CD14-positive monocyte (primary cell): ENCODE data around the gene PAIP2. TPM values are rescaled to one million over a fixed set of nuclear protein-coding genes. Genes with fewer than 3 reads are reported as not detected.

Experiments used
- DNase-seq, 3 donors: peaks; one replicate each; pipeline ENCODE4 v3.0.0-alpha.2; 2011 to 2022
- H2AFZ ChIP-seq: 2 replicates; pipeline ENCODE4 v1.6.0; 2012; ENCODE audit warnings: mild to moderate bottlenecking, low read depth, low read length, inconsistent platforms; ENCODE audit not compliant: insufficient read depth, poor library complexity, severe bottlenecking
- H3K27ac ChIP-seq, 2 donors: 1 replicate in 1 of 2; 2 replicates in 1 of 2; pipeline ENCODE4 v1.5.1; 2012 to 2013; ENCODE audit warnings: low read length in 2 of 2, control low read depth in 1 of 2, inconsistent platforms in 1 of 2, low read depth in 1 of 2, mild to moderate bottlenecking in 1 of 2
- H3K27me3 ChIP-seq, 2 donors: one replicate each; pipeline versions ENCODE4 v1.6.0 to v1.6.1; 2011 to 2013; ENCODE audit warnings: low read length in 2 of 2; ENCODE audit not compliant: control insufficient read depth in 2 of 2, insufficient read depth in 2 of 2
- H3K36me3 ChIP-seq, 2 donors: replicated peaks in 1 of 2; 1 replicate in 1 of 2; 2 replicates in 1 of 2; pipeline versions ENCODE4 v1.5.1 to v1.6.1; 2012 to 2013; ENCODE audit warnings: low read length in 2 of 2, control low read depth in 1 of 2, inconsistent platforms in 1 of 2, mild to moderate bottlenecking in 1 of 2; ENCODE audit not compliant: insufficient read depth in 2 of 2, control insufficient read depth in 1 of 2
- H3K4me1 ChIP-seq, 2 donors: 1 replicate in 1 of 2; 2 replicates in 1 of 2; pipeline versions ENCODE4 v1.5.1 to v1.6.1; 2012 to 2013; ENCODE audit warnings: low read length in 2 of 2, control low read depth in 1 of 2, inconsistent platforms in 1 of 2, mild to moderate bottlenecking in 1 of 2, moderate library complexity in 1 of 2; ENCODE audit not compliant: insufficient read depth in 2 of 2, control insufficient read depth in 1 of 2
- H3K4me2 ChIP-seq: replicated peaks from 2 replicates; pipeline ENCODE3; 2012; ENCODE audit warnings: low read length, moderate library complexity, mild to moderate bottlenecking; ENCODE audit not compliant: poor library complexity, severe bottlenecking; ENCODE audit errors: extremely low read depth
- H3K4me3 ChIP-seq, 3 experiments: fragments of 200-600 bp in 1 of 3; sonication (generic) in 1 of 3; replicated peaks in 1 of 3; 1 replicate in 2 of 3; 2 replicates in 1 of 3; pipeline ENCODE4 v1.5.1; 2011 to 2013; ENCODE audit warnings: low read length in 3 of 3, mild to moderate bottlenecking in 3 of 3, control low read depth in 2 of 3, low read depth in 2 of 3, inconsistent platforms in 1 of 3, moderate library complexity in 1 of 3
- H3K79me2 ChIP-seq: 2 replicates; pipeline ENCODE4 v1.6.0; 2012; ENCODE audit warnings: mild to moderate bottlenecking, control low read depth, inconsistent platforms, low read length, moderate library complexity; ENCODE audit not compliant: insufficient read depth
- H3K9ac ChIP-seq: 2 replicates; pipeline ENCODE4 v1.6.0; 2017; ENCODE audit warnings: low read length, mild to moderate bottlenecking; ENCODE audit not compliant: insufficient read depth, poor library complexity, severe bottlenecking
- H3K9me3 ChIP-seq, 2 donors: replicated peaks in 1 of 2; 1 replicate in 1 of 2; 2 replicates in 1 of 2; pipeline versions ENCODE4 v1.5.1 to v1.6.1; 2012 to 2013; ENCODE audit warnings: low read length in 2 of 2, control low read depth in 1 of 2; ENCODE audit not compliant: control insufficient read depth in 1 of 2, insufficient read depth in 1 of 2
- H4K20me1 ChIP-seq: 2 replicates; pipeline ENCODE4 v1.6.0; 2012; ENCODE audit warnings: mild to moderate bottlenecking, low read length, control low read depth, moderate library complexity; ENCODE audit not compliant: insufficient read depth
- H3K27ac Mint-ChIP-seq, 7 donors: one replicate each; pipeline ENCODE4 v1.8.0; 2020; ENCODE audit warnings: mild to moderate bottlenecking in 7 of 7, mixed read lengths in 7 of 7, moderate library complexity in 6 of 7, inconsistent platforms in 2 of 7
- H3K27me3 Mint-ChIP-seq, 3 donors: one replicate each; pipeline ENCODE4 v1.8.0; 2021 to 2022; ENCODE audit warnings: low read depth in 3 of 3, mild to moderate bottlenecking in 3 of 3, mixed read lengths in 3 of 3, moderate library complexity in 3 of 3, inconsistent platforms in 1 of 3
- H3K36me3 Mint-ChIP-seq, 2 donors: one replicate each; pipeline ENCODE4 v1.8.0; 2020; ENCODE audit warnings: mixed read lengths in 2 of 2, inconsistent platforms in 1 of 2, mild to moderate bottlenecking in 1 of 2
- H3K4me1 Mint-ChIP-seq: one replicate; pipeline ENCODE4 v1.8.0; 2020; ENCODE audit warnings: mild to moderate bottlenecking, mixed read lengths
- H3K4me3 Mint-ChIP-seq, 2 donors: one replicate each; pipeline ENCODE4 v1.8.0; 2020; ENCODE audit warnings: mild to moderate bottlenecking in 2 of 2, mixed read lengths in 2 of 2, moderate library complexity in 1 of 2
- H3K9me3 Mint-ChIP-seq, 7 donors: one replicate each; pipeline ENCODE4 v1.8.0; 2020 to 2022; ENCODE audit warnings: mixed read lengths in 7 of 7, mild to moderate bottlenecking in 6 of 7, moderate library complexity in 6 of 7, inconsistent platforms in 2 of 7
- WGBS: methylation state at CpG from one replicate; pipeline ENCODE4 v1.1.5; 2013; ENCODE audit warnings: missing lambda C conversion rate; ENCODE audit not compliant: insufficient coverage; 5-methylcytosine and 5-hydroxymethylcytosine counted together
- intact Hi-C, 2 donors: fragments of 100-400 bp; cut with micrococcal nuclease; formaldehyde crosslinking; loops; one replicate each; pipeline versions ENCODE4 v1.15.0 to v1.15.1; 2023
- polyA plus RNA-seq, 3 donors: library from polyadenylated mRNA; depleted of rRNA in 1 of 3; unstranded in 2 of 3; stranded (reverse) in 1 of 3; fragments of 300-500 nt in 2 of 3; fragments of >200 nt in 1 of 3; fragmentation: Illumina TruSeq in 2 of 3; gene quantifications; 1 replicate in 2 of 3; 2 replicates in 1 of 3; pipeline ENCODE4 v1.2.3, GENCODE V29; 2012 to 2021
- TF ChIP-seq, protein P1 (sequence below): fragments of 200-600 bp; IDR thresholded peaks from one replicate; pipeline ENCODE4 v1.8.0; 2022; ENCODE audit warnings: antibody characterized with exemption, mild to moderate bottlenecking

PAIP2 gene
- polyA plus RNA-seq, 3 donors, result 68.3 to 325 (median 313) TPM

DNA sequence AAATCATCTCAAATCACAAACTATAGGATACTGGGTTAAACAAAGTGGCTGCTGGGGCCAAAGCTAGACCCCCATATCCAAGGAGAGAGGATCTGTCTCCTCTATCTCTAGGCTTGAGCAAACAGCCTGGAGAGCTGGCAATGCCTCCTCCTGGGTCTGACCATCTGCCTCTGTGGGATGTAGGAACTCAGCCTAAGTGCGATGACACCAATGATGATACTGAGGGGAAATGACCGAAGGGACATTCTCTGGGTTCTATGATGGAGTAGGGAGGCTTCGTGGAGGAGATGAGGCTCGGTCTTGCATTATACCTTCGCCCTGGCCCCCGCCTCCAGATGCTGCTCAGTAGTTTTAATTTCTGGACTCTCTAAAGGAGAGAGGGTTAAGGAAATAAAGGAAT, 71.5 kb downstream of the PAIP2 start:
- no peak overlapping the region for H3K27ac ChIP-seq
- H3K9ac ChIP-seq, result no peak overlapping the region
- TF ChIP-seq, protein P1, sequence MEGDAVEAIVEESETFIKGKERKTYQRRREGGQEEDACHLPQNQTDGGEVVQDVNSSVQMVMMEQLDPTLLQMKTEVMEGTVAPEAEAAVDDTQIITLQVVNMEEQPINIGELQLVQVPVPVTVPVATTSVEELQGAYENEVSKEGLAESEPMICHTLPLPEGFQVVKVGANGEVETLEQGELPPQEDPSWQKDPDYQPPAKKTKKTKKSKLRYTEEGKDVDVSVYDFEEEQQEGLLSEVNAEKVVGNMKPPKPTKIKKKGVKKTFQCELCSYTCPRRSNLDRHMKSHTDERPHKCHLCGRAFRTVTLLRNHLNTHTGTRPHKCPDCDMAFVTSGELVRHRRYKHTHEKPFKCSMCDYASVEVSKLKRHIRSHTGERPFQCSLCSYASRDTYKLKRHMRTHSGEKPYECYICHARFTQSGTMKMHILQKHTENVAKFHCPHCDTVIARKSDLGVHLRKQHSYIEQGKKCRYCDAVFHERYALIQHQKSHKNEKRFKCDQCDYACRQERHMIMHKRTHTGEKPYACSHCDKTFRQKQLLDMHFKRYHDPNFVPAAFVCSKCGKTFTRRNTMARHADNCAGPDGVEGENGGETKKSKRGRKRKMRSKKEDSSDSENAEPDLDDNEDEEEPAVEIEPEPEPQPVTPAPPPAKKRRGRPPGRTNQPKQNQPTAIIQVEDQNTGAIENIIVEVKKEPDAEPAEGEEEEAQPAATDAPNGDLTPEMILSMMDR, result no peak
- no peaks in the 10 kb centered on the region for H3K9me3 ChIP-seq
- intact Hi-C loops, result no loop called here
- H3K79me2 ChIP-seq, result no peaks in the 10 kb centered on the region
- H3K36me3 ChIP-seq, result no peaks in the 10 kb centered on the region
- H3K4me2 ChIP-seq, result no peak overlapping the region
- no peak overlapping the region for H3K4me3 Mint-ChIP-seq
- no peaks in the 10 kb centered on the region for H3K4me1 Mint-ChIP-seq
- no peaks in the 10 kb centered on the region for H3K4me1 ChIP-seq
- H3K4me3 ChIP-seq, result no peak overlapping the region
- H3K36me3 Mint-ChIP-seq, result no peaks in the 10 kb centered on the region
- no peaks in the 10 kb centered on the region for H4K20me1 ChIP-seq
- H3K27me3 Mint-ChIP-seq, result no peaks in the 10 kb centered on the region
- H3K27me3 ChIP-seq, result no peaks in the 10 kb centered on the region
- H2AFZ ChIP-seq, result no peak overlapping the region
- 96% methylated on average over 5 of the region's 6 CpGs for WGBS
- H3K27ac Mint-ChIP-seq, result no peak overlapping the region
- DNase-seq, result no peak
- H3K9me3 Mint-ChIP-seq, result no peaks in the 10 kb centered on the region

DNA sequence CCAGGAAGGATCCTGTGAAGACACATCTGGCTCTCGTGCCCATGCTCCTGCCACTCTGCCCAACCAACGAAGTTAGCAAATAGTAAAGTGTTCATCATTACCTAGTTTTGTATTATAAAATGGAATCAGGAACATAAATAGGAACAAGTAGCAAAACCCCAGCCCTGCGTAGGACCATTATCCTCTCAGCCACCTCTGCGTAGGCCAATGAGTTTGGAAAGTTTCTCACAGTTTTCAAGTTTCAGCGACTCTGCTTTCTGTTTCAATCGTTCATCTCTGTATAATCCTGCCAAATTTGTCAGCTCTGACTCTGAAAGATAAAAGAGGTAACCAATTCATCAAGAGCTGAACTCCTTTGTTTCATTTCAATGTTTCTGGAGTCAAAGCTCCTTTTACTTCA, 72.3 kb downstream of the PAIP2 start:
- H3K27ac Mint-ChIP-seq, result no peak overlapping the region

More for the DNA sequence above, 72.3 kb downstream of the PAIP2 start:
- H3K4me1 ChIP-seq, result no peaks in the 10 kb centered on the region
- 93% methylated on average over 3 of the region's 6 CpGs for WGBS
- no peaks in the 10 kb centered on the region for H3K27me3 ChIP-seq
- no peaks in the 10 kb centered on the region for H3K9me3 ChIP-seq
- no peak overlapping the region for H3K9ac ChIP-seq
- Mint-ChIP-seq H3K4me1 (no peaks in the 10 kb centered on the region), H3K27me3 (no peaks in the 10 kb centered on the region), H3K9me3 (no peaks in the 10 kb centered on the region), H3K4me3 (no peak overlapping the region), H3K36me3 (peaks cover 2 to 3% of the 10 kb centered on the region in 2 donors)
- H4K20me1 ChIP-seq, result no peaks in the 10 kb centered on the region
- H3K36me3 ChIP-seq, result no peaks in the 10 kb centered on the region
- H2AFZ ChIP-seq, result no peak overlapping the region
- no peaks in the 10 kb centered on the region for H3K79me2 ChIP-seq
- TF ChIP-seq, protein P1, result no peak
- H3K27ac ChIP-seq, result no peak overlapping the region
- H3K4me2 ChIP-seq, result no peak overlapping the region
- no peak overlapping the region for H3K4me3 ChIP-seq
- no peak for DNase-seq
- intact Hi-C loops, result no loop called here
